Activated CD4-positive, alpha-beta T cell treated with anti-CD3 and anti-CD28 coated beads, Interleukin-2, amount 50 U/mL, for 1 hour (primary cell): ENCODE measurements around the gene LY6G6C.

ENCODE experiments used
- DNase-seq: peaks from one replicate; pipeline ENCODE4 v3.0.0-alpha.2; 2020

LY6G6C gene

DNA sequence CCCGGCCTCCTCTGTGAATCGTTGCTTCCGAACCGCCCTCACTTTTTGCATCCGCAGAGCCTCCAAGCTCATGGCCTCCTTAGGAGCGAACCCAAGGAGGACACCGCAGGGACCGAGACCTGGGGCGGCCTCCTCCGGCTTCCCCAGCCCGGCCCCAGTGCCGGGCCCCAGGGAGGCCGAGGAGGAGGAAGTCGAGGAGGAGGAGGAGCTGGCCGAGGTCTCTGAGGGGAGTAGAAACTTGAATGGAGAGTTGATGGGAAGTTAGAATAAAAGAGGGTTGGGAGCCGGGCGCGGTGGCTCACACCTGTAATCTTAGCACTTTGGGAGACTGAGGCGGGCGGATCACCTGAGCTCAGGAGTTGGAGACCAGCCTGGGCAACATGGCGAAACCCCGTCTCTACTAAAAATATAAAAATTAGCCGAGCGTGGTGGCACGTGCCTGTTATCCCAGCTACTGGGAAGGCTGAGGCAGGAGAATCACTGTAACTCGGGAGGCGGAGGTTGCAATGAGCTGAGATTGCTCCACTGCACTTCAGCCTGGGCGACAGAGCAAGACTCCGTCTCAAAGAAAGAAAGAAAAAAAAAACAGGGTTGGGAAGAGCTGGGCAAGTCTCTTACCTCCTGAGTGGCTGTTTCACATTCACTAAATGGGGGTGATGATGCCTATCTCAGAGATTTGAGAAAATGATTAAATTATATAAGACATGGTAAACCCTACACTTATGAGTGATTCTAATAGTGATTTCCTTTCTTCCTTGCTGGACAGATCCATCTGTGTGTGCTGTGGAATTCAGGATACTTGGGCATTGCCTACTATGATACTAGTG lies 19.1 kb upstream of the LY6G6C start:
- no peak for DNase-seq

GRCh38 chr6:31739639-31740396 lies 18.3 kb upstream of the LY6G6C start, which contains the start of gene MSH5:
MSH5 (plus strand) TSS chr6:31740005; CDS start chr6:31740467, 462 bp downstream.
- DNase-seq, result peak; percentile 91

- DNase-seq, result peak; percentile 58
These were observed 16.7 kb upstream of the LY6G6C start for GRCh38 chr6:31737991-31738979.

GRCh38 chr6:31737315-31737990 lies 15.9 kb upstream of the LY6G6C start:
- no peak for DNase-seq

DNA sequence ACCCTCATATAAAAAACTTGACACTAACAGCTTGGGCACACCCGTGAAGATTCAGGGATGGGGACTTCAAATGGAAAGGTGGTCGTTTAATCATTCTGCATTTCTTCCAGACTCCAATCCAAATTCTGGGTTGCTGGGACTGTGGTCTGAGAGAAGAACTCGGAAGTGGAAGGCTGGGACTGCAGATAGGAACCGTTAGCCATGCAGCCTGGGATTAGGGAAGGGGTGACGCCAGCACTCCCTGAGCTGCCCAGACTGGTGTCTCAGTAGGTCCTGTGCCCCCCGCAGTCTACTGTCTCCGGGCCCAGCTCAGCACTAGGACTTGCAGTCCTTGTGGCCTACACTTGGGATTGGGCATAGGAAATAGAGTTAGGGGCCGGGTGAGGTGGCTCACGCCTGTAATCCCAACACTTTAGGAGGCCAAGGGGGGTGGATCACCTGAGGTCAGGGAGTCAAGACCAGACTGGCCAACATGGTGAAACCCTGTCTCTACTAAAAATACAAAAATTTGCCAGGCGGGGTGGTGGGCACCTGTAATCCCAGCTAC lies 15.3 kb upstream of the LY6G6C start:
- no peak for DNase-seq

GRCh38 chr6:31736021-31736767 lies 14.6 kb upstream of the LY6G6C start, which contains the start of gene CLIC1:
CLIC1 (minus strand) TSS chr6:31736530; CDS start chr6:31736300, 230 bp downstream.
- peak; percentile 75 for DNase-seq

DNA sequence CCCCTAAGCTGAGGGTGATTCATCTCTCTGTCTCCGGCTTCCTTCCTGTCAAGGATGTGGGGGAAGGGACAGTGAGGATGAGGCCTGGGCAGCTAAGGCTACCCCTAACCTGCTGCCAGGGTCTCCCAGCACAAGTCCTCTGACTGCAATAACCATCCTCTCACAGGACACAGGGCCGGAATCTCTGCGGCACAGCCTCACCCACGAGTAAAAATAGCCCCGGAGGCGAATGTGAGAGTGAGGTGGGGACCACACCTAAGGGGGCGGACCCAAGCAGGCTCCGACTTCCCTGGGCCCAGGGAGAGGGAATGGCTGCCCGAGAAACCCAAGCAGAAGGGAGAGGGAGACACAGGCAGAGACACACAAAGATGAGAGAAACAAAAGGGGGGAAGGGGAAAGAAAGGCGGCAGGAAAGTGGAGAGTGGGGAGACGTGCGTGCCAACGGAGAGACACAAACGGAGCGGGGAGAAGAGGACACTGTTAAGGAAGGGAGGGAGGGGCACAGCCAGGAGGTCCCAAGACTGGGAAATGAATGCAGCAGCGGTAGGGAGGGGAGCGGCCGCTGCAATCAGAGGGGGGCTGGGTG lies 13.4 kb upstream of the LY6G6C start:
- peak; percentile 39 for DNase-seq

DNA sequence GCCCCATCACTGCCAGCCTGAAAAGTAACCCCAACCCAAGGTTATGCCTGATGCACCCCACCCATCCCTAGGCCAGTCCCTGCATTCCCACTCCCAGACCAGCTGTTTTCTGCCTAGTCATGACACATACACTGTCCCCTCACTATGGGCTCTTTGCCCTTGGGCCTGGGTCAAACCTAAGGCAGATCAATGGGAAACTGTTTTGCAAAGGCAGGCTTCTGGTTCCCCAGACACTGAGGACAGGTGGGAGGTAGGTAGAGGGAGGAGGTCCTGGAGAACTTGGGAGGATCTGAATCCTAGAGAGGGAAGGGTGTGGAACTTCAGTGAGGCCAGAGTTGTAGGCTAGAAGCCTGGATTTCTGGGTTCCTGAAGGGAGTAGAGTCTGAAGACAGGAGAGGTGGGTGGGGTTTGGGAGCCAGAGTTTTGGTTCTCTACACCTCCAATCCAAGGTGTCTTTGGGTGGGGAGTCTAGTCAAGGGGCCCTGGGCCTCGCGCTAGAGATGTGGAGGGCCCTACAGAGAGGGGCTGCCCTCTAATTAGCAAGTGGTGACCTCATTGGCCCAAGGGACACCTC lies 12.8 kb upstream of the LY6G6C start:
- DNase-seq, result no peak

DNA sequence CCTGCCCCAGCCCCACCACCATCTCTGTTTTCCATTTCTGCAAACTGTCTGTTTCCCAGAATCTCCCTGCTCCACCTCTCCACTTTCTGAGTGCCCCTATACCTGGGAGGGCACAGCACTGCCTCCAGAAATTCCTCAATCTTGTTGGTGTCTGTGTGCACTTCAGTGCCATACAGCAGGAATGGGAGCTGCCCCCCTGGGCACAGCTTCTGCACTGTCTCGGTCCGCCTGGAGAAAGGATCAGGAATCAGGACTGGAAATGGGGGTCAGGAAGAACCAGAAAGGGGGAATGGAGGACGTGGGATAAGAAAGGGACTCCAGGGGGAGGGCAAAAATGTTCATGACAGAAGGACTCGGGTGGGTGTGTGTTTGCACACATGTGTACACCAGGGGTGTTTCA lies 12.2 kb upstream of the LY6G6C start:
- no peak for DNase-seq

DNA sequence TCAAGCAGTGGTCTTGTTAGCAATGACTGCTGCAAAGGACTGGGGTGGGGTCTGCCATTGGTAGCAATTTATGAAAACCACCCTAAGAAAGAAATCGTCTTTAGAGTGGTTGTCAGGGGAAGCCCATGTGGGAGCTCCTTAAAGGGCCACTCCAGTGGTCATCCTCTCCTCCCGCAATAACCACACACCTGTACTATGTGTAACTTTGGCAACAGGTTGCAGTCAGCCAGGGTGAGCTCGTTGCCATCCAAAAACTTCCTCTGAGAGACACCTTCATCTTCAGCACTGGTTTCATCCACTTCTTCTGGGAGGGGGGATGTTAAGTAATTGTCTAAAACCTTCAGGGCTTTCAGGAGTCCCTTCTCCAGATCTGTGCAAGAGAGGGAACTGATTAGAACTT lies 10.5 kb upstream of the LY6G6C start:
- DNase-seq, result no peak

DNA sequence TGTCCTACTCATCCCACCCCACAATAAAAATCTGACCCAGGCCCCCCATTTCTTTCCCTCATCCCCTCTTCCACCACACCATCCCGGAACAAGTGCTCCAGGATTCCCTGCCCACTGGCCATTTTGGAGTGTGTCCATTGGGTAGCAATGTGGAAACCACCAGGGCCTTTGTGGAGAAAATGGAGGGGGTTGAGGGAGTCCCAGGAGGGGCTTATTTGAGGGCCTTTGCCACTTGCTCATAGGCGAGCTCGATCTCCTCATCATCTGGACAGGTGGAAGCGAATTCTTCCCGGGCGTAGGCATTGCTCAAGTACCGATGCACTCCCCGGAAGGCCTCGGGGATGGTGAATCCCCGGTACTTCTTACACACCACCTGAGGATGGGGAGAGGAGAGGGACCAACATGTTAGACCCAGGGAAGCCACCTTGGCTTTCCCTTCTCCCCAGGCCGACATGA lies 9.1 kb upstream of the LY6G6C start:
- DNase-seq, result no peak

GRCh38 chr6:31729979-31730630 lies 8.6 kb upstream of the LY6G6C start:
- peak; percentile 59 for DNase-seq

DNA sequence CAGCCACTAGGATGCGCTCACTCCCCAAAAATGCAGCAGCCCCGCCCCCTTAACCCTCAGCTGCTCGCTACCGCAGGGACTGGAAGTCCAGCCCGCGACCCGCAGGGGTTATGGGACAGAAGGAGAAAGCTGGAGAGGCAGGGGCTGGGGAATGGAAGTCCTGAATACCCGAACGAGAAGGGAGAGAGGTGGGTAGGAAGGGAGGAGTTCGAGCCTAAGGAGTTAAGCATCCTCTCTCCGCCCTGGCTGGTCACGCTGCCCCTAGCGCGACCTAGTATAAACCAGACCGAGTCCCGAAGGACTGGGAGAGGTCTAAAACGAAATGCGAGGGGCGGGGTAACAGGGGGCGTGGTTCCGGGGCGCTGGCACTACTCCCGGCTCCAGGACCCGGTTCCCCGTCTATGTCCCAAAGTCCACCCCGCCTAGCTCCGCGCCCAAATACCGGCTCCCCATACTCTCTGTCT lies 8.0 kb upstream of the LY6G6C start:
- DNase-seq, result peak; percentile 79

DNA sequence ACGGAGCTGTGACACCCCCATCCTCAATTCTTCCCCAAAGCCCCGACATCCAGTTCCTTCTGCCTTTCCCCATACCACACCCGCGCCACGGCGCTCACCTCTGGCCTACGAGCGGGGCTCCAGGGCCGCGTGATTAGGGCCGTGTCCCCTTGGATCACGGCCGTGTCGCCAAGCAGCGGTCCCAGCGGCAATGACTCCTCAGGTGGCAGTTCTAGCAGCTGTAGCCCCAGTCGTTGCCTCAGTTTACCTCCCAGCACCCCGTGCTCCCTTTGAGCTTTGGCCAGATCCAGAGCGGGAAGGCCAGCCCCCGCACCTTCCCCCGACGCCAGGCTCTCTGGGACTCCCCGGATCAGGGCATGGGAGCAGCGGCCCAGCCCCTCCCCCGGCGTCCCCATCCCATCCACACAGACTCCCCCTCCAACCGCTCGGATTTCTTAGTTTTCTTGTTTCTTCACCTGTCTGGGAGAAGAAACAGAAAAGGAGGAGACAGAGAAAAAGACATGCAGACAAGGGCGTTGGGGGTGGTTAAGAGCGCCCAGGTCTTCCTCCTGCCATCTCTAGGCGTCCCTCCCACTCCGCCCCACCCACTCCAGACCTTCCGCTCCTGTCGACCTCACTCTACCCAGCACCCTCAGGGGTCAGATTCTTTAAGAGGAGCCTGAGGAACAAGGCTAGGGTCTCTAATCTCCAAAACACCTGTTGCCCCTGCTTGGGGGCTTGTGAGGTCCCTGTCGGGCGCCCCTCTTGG lies 7.4 kb upstream of the LY6G6C start, which contains the start of gene DDAH2:
DDAH2 (minus strand) TSS at position 533 of the 748 bp plus-strand sequence; CDS start at position 395, 138 bp downstream.
- DNase-seq, result no peak

- no peak for DNase-seq
These were observed 6.4 kb upstream of the LY6G6C start for GRCh38 chr6:31727717-31728671.

- no peak for DNase-seq
These were observed 5.6 kb upstream of the LY6G6C start for GRCh38 chr6:31727034-31727716.
